DND-41 (cell line): ENCODE results near the gene SYNE1.

Source experiments
- ATAC-seq: fragments of 200-7000 bp; cut with Tn5 transposase; 3 replicates; pipeline ENCODE4 v1.9.1; 2021; ENCODE audit warnings: low read depth; ENCODE audit not compliant: insufficient read depth
- DNase-seq: peaks from one replicate; pipeline ENCODE4 v3.0.0-alpha.2; 2020
- H2AFZ ChIP-seq: 2 replicates; pipeline ENCODE4 v1.6.0; 2012; ENCODE audit warnings: low read depth, low read length
- H3K27ac ChIP-seq: 2 replicates; pipeline ENCODE4 v1.5.1; 2012; ENCODE audit warnings: low read length, inconsistent platforms
- H3K27me3 ChIP-seq: fragments of 200-600 bp; sonication (generic); 2 replicates; pipeline ENCODE4 v1.6.0; 2012; ENCODE audit warnings: low read length, mild to moderate bottlenecking, inconsistent platforms; ENCODE audit not compliant: insufficient read depth, poor library complexity
- H3K36me3 ChIP-seq: 2 replicates; pipeline ENCODE4 v1.5.1; 2012; ENCODE audit warnings: low read length, inconsistent platforms; ENCODE audit not compliant: insufficient read depth
- H3K4me1 ChIP-seq: 2 replicates; pipeline ENCODE4 v1.5.1; 2012; ENCODE audit warnings: mild to moderate bottlenecking, low read length; ENCODE audit not compliant: insufficient read depth
- H3K4me2 ChIP-seq: 2 replicates; pipeline ENCODE4 v1.6.0; 2012; ENCODE audit warnings: mild to moderate bottlenecking, moderate library complexity, low read length, inconsistent platforms; ENCODE audit not compliant: insufficient read depth
- H3K4me3 ChIP-seq, 2 experiments: fragments of 200-600 bp in 1 of 2; shearing (Covaris generic) in 1 of 2; 2 replicates each; pipeline ENCODE4 v1.5.1; 2012 to 2016; ENCODE audit warnings: inconsistent platforms in 2 of 2, low read length in 2 of 2, mild to moderate bottlenecking in 2 of 2, low read depth in 1 of 2, moderate library complexity in 1 of 2
- H3K79me2 ChIP-seq: 2 replicates; pipeline ENCODE4 v1.6.0; 2012; ENCODE audit warnings: low read length, inconsistent platforms; ENCODE audit not compliant: insufficient read depth
- H3K9ac ChIP-seq: 2 replicates; pipeline ENCODE4 v1.6.0; 2012; ENCODE audit warnings: low read depth, mild to moderate bottlenecking, inconsistent platforms, low read length, moderate library complexity
- H3K9me3 ChIP-seq: 2 replicates; pipeline ENCODE4 v1.5.1; 2012; ENCODE audit warnings: low read length, moderate library complexity, mild to moderate bottlenecking, inconsistent platforms; ENCODE audit not compliant: insufficient read depth, severe bottlenecking
- H4K20me1 ChIP-seq: 2 replicates; pipeline ENCODE4 v1.6.0; 2012; ENCODE audit warnings: low read length; ENCODE audit not compliant: insufficient read depth
- EZH2 ChIP-seq: IDR thresholded peaks from 3 replicates; pipeline ENCODE4 v1.6.1; 2012; ENCODE audit warnings: borderline replicate concordance, low read depth, mild to moderate bottlenecking, moderate library complexity, low read length, inconsistent platforms; ENCODE audit not compliant: severe bottlenecking
- TF ChIP-seq, protein P1 (sequence below): IDR thresholded peaks from 2 replicates; pipeline ENCODE4 v1.5.1; 2012; ENCODE audit warnings: borderline replicate concordance, low read length, moderate library complexity, mild to moderate bottlenecking; ENCODE audit not compliant: poor library complexity, severe bottlenecking; ENCODE audit errors: extremely low read depth

The SYNE1 gene

DNA sequence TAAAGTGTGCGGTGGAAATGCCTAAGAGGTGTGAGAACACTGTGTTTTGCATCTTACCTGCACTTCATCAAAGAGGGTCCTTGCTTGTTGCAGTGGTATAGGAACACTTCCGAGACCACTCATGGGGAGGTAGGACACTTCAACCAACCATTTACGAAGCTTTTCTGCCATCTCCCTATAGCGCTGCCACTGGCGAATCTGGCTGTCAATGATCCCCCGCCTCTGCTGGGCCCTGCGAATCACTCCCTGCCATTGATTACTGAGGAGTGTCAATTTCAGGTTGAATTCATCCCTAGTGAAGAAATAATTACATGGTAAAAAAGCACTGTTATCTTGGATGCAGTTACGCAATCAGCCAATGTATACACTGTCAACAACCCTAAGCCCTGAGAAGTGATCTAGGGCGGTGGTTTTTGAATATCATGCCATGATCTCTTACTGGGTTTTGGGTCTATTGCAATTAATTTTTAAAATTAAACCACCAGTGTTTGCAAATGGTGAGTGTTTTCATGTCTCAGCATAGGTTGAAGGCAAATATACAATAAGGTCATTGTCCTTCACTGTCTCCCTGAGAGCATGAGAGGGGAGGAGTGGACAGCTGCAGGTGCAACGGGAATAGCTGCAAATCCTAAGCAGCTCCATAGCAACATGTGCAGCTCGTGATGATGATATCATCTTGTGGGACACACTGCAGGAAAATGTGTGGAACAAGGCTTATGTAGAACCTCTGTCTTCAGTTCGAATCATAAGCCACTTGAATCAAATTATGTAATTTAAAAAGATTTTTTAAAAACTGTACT is 429.0 kb downstream of the SYNE1 start:
- no peak for ATAC-seq
- Histone ChIP-seq H3K9ac (no peak overlapping the region), H2AFZ (no peak overlapping the region), H3K4me1 (no peaks in the 10 kb centered on the region), H3K4me3 (no peak overlapping the region), H3K27me3 (no peaks in the 10 kb centered on the region), H3K4me2 (no peak overlapping the region), H3K36me3 (peaks cover 46% of the 10 kb centered on the region; the same call in 1 of the 2 replicates), H3K79me2 (no peaks in the 10 kb centered on the region), H3K27ac (no peak overlapping the region), H4K20me1 (no peaks in the 10 kb centered on the region), H3K9me3 (no peaks in the 10 kb centered on the region)
- TF ChIP-seq EZH2, result no peak
- TF ChIP-seq, protein P1, sequence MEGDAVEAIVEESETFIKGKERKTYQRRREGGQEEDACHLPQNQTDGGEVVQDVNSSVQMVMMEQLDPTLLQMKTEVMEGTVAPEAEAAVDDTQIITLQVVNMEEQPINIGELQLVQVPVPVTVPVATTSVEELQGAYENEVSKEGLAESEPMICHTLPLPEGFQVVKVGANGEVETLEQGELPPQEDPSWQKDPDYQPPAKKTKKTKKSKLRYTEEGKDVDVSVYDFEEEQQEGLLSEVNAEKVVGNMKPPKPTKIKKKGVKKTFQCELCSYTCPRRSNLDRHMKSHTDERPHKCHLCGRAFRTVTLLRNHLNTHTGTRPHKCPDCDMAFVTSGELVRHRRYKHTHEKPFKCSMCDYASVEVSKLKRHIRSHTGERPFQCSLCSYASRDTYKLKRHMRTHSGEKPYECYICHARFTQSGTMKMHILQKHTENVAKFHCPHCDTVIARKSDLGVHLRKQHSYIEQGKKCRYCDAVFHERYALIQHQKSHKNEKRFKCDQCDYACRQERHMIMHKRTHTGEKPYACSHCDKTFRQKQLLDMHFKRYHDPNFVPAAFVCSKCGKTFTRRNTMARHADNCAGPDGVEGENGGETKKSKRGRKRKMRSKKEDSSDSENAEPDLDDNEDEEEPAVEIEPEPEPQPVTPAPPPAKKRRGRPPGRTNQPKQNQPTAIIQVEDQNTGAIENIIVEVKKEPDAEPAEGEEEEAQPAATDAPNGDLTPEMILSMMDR, result no peak
- DNase-seq, result no peak

DNA sequence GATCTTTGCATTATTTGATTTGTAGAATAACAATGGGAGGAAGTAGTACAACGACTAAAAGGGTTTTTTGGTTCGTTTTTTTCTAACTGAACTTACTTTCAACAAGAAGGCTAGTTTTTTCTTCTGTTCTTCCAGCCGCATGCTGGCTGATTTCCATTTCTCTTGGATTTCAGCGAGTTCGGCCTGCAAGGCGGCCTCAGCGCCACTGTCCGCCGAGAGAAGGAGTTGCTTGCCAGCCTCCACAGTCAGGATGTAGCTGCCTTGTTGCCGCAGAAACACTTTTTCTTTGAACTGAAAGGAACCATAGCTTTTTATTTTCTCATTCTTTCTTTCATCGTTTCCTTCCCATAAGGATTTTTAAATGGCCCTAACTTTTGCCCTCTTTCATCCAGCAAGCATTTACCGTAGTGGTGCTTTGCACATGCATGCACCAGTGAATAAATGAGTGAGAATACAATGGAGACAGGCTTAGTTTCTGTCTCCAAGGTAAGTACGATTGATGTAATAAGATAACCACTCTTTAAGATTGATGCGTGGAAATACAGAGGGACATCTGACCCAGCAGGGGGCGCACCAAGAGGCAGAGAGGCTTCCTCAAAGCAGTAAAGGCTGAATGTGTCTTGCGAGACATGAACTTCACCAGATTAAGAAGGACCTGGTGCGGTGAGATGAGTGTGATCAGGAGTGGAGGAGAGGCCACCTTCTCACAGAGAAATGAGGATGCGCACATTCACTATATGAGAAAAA is 430.9 kb downstream of the SYNE1 start:
- Histone ChIP-seq H3K4me1 (no peaks in the 10 kb centered on the region), H4K20me1 (no peaks in the 10 kb centered on the region), H3K4me3 (no peak overlapping the region), H3K9me3 (no peaks in the 10 kb centered on the region), H3K4me2 (no peak overlapping the region), H2AFZ (no peak overlapping the region), H3K27me3 (no peaks in the 10 kb centered on the region), H3K27ac (no peak overlapping the region), H3K9ac (no peak overlapping the region), H3K36me3 (peaks cover 48% of the 10 kb centered on the region; the same call in 1 of the 2 replicates), H3K79me2 (no peaks in the 10 kb centered on the region)
- peak; percentile 12 for DNase-seq
- TF ChIP-seq EZH2, result no peak
- TF ChIP-seq, protein P1, result peak; percentile 49
- no peak for ATAC-seq

- DNase-seq (no peak), ATAC-seq (no peak)
- Histone ChIP-seq H3K36me3 (peaks cover 44% of the 10 kb centered on the region; the same call in 1 of the 2 replicates), H3K27ac (no peak overlapping the region), H4K20me1 (no peaks in the 10 kb centered on the region), H3K27me3 (no peaks in the 10 kb centered on the region), H3K79me2 (no peaks in the 10 kb centered on the region), H3K9ac (no peak overlapping the region), H3K4me1 (no peaks in the 10 kb centered on the region), H3K4me2 (no peak overlapping the region), H2AFZ (no peak overlapping the region), H3K9me3 (no peaks in the 10 kb centered on the region), H3K4me3 (no peak overlapping the region)
- TF ChIP-seq EZH2, result no peak
- TF ChIP-seq, protein P1, result no peak
These were observed 432.6 kb downstream of the SYNE1 start for GRCh38 chr6:152204591-152204990.
